Uterus (tissue), 4 donors: ENCODE results near the gene PREPL. TPM values are rescaled to one million over a fixed set of nuclear protein-coding genes. Genes with fewer than 3 reads are reported as not detected.

Source experiments
- DNase-seq, 2 donors: peaks; one replicate each; pipeline ENCODE4 v3.0.0-alpha.2; 2019 to 2020
- H3K27ac ChIP-seq, 2 donors: fragments of 200-600 bp; sonication (generic); 1 replicate in 1 of 2; 2 replicates in 1 of 2; pipeline ENCODE4 v1.5.1; 2016 to 2018
- H3K27me3 ChIP-seq, 2 donors: fragments of 200-600 bp; sonication (generic); one replicate each; pipeline ENCODE4 v1.5.1; 2018 to 2019; ENCODE audit warnings: control low read depth in 1 of 2
- H3K36me3 ChIP-seq, 2 donors: fragments of 200-600 bp; sonication (generic); one replicate each; pipeline ENCODE4 v1.5.1; 2019; ENCODE audit warnings: control low read depth in 1 of 2
- H3K4me1 ChIP-seq, 2 donors: fragments of 200-600 bp; sonication (generic); one replicate each; pipeline ENCODE4 v1.5.1; 2018 to 2019; ENCODE audit warnings: control low read depth in 1 of 2
- H3K4me3 ChIP-seq, 2 donors: fragments of 200-600 bp; sonication (generic); 1 replicate in 1 of 2; 2 replicates in 1 of 2; pipeline ENCODE4 v1.5.1; 2018 to 2019; ENCODE audit warnings: mild to moderate bottlenecking in 1 of 2
- H3K9me3 ChIP-seq, 2 donors: fragments of 200-600 bp; sonication (generic); one replicate each; pipeline ENCODE4 v1.5.1; 2019; ENCODE audit warnings: control low read depth in 1 of 2
- CTCF ChIP-seq, 4 experiments: fragments of 200-600 bp in 2 of 4; fragments of 450-650 bp in 2 of 4; sonication (generic) in 2 of 4; IDR thresholded peaks; one replicate each; pipeline ENCODE4 v1.5.1; 2016 to 2019; ENCODE audit warnings: antibody characterized with exemption in 4 of 4, mild to moderate bottlenecking in 2 of 4, moderate library complexity in 1 of 4
- POLR2A ChIP-seq, 2 donors: fragments of 450-650 bp; IDR thresholded peaks; one replicate each; pipeline ENCODE4 v1.6.1; 2016; ENCODE audit warnings: antibody characterized with exemption in 2 of 2, mild to moderate bottlenecking in 1 of 2, moderate library complexity in 1 of 2
- intact Hi-C: fragments of 100-400 bp; cut with DNase I; formaldehyde crosslinking; loops from one replicate; pipeline ENCODE4 v1.15.1; 2023; ENCODE audit warnings: low total_unique reads
- total RNA-seq, 4 donors: library from RNA; depleted of rRNA in 3 of 4; stranded (reverse); fragments of >200 nt in 3 of 4; gene quantifications; one replicate each; pipeline versions ENCODE4 v1.1.0 to v1.2.4, GENCODE V29; 2014 to 2023
- donor health status: DM: yes; HTN: yes; CAD: no.

PREPL gene
- total RNA-seq, 4 donors from 2014 or later = 40.9 to 101 (median 61.1) TPM

DNA sequence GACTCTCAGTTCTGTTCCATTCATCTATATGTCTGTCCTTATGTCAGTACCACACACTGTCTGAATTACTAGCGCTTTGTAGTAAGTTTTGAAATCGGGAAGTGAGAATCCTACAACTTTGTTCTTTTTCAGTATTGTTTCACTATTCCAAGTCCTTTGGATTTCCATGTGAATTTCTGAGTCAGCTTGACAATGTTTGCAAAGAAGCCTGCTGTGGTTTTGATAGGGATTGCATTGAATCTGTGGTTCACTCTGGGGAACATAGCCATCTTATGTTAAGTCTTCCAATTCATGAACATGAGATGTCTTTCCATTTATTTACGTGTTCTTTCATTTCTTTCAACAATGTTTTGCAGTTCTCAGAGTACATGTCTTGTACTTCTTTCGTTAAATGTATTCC lies 71.0 kb downstream of the PREPL start:
- H3K27ac ChIP-seq = no peak overlapping the region
- H3K9me3 ChIP-seq = no peaks in the 10 kb centered on the region
- H3K4me1 ChIP-seq = no peaks in the 10 kb centered on the region
- no peaks in the 10 kb centered on the region for H3K27me3 ChIP-seq
- no peak for DNase-seq
- H3K4me3 ChIP-seq = no peak overlapping the region
- intact Hi-C loops = no loop called here
- H3K36me3 ChIP-seq = no peaks in the 10 kb centered on the region
- TF ChIP-seq CTCF (IDR thresholded peaks at IDR 0.05) (no peak), POLR2A (IDR thresholded peaks at IDR 0.05) (no peak)

DNA sequence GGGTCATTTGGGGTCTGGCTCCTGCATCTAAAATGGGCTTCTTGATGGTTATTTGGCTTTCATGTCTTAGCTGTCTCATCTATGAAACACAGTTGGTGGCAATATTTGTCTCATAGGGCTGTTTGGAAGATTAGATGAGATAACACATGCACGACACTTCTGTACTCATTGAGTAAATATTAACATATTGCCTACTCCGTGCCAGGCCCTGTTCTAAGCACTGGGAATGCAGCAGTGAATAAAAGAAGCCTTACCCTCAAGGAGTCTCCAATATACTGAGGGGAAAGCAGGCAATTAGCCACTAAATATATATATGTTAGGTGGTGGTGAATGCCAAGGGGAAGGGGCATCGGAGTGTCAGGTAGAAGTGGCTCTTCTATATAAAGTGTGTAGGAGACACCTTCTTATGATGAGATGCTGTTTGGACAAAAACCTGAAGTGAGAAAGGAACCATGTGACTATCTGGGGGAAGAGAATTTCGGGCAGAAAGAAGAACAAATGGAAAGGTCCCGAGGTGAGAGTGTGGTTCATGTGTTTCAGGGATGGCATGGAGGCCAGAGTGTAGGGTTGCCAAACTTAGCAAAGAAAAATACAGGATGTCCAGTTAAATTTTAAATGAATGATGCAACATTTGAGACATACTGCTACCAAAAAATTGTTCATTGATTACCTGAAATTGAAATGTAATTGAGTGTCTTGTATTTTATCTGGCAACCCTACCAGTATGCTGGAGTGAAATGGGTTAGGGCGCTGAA lies 74.2 kb downstream of the PREPL start:
- DNase-seq = no peak
- TF ChIP-seq POLR2A (IDR thresholded peaks at IDR 0.05) (no peak), CTCF (IDR thresholded peaks at IDR 0.05) (no peak)
- Histone ChIP-seq H3K9me3 (no peaks in the 10 kb centered on the region), H3K4me1 (no peaks in the 10 kb centered on the region), H3K27ac (no peak overlapping the region), H3K4me3 (no peak overlapping the region), H3K27me3 (no peaks in the 10 kb centered on the region), H3K36me3 (no peaks in the 10 kb centered on the region)
- intact Hi-C loops = no loop called here

GRCh38 chr2:44286119-44286883 lies 75.0 kb downstream of the PREPL start:
- DNase-seq = no peak
- TF ChIP-seq POLR2A (IDR thresholded peaks at IDR 0.05) (no peak), CTCF (IDR thresholded peaks at IDR 0.05) (no peak)
- H3K4me1 ChIP-seq = no peaks in the 10 kb centered on the region
- H3K4me3 ChIP-seq = no peak overlapping the region
- intact Hi-C loops = no loop called here
- H3K27me3 ChIP-seq = no peaks in the 10 kb centered on the region
- H3K27ac ChIP-seq = no peak overlapping the region
- H3K36me3 ChIP-seq = no peaks in the 10 kb centered on the region
- no peaks in the 10 kb centered on the region for H3K9me3 ChIP-seq

GRCh38 chr2:44285174-44285573 lies 76.1 kb downstream of the PREPL start:
- intact Hi-C loops = no loop called here
- Histone ChIP-seq H3K9me3 (no peaks in the 10 kb centered on the region), H3K4me3 (no peak overlapping the region), H3K4me1 (no peaks in the 10 kb centered on the region), H3K36me3 (no peaks in the 10 kb centered on the region), H3K27ac (no peak overlapping the region), H3K27me3 (no peaks in the 10 kb centered on the region)
- TF ChIP-seq CTCF (IDR thresholded peaks at IDR 0.05) = no peak
- no peak for TF ChIP-seq POLR2A (IDR thresholded peaks at IDR 0.05)
- DNase-seq = no peak

GRCh38 chr2:44283116-44283666 lies 78.1 kb downstream of the PREPL start:
- DNase-seq = no peak
- H3K36me3 ChIP-seq = no peaks in the 10 kb centered on the region
- no peaks in the 10 kb centered on the region for H3K9me3 ChIP-seq
- H3K27me3 ChIP-seq = no peaks in the 10 kb centered on the region
- no peak for TF ChIP-seq CTCF (IDR thresholded peaks at IDR 0.05)
- no peaks in the 10 kb centered on the region for H3K4me1 ChIP-seq
- no peak overlapping the region for H3K27ac ChIP-seq
- no peak overlapping the region for H3K4me3 ChIP-seq
- intact Hi-C loops = no loop called here
